Esophagus (tissue), 2 donors: ENCODE data around the gene CSN3. TPM values are rescaled to one million over a fixed set of nuclear protein-coding genes. Genes with fewer than 3 reads are reported as not detected.
"Not testable (repeated sequence)": the region's sequence is repeated elsewhere in the genome, so short reads cannot be mapped to it uniquely, and the experiment has no call there.

Experiments
- H3K27ac ChIP-seq, 2 donors: one replicate each; pipeline ENCODE4 v1.5.1; 2013; ENCODE audit warnings: low read depth in 2 of 2, mild to moderate bottlenecking in 2 of 2, inconsistent platforms in 1 of 2, low read length in 1 of 2, moderate library complexity in 1 of 2
- H3K27me3 ChIP-seq, 2 donors: one replicate each; pipeline ENCODE4 v1.6.1; 2013; ENCODE audit warnings: low read length in 2 of 2, control low read depth in 1 of 2, mild to moderate bottlenecking in 1 of 2; ENCODE audit not compliant: insufficient read depth in 2 of 2, control insufficient read depth in 1 of 2
- H3K36me3 ChIP-seq, 2 donors: one replicate each; pipeline ENCODE4 v1.6.1; 2013; ENCODE audit warnings: low read length in 1 of 2; ENCODE audit not compliant: control insufficient read depth in 2 of 2, insufficient read depth in 2 of 2
- H3K4me1 ChIP-seq, 2 donors: one replicate each; pipeline ENCODE4 v1.6.1; 2013; ENCODE audit warnings: low read length in 1 of 2; ENCODE audit not compliant: control insufficient read depth in 2 of 2, insufficient read depth in 2 of 2
- H3K4me3 ChIP-seq, 2 donors: one replicate each; pipeline ENCODE4 v1.5.1; 2013; ENCODE audit warnings: low read length in 2 of 2, mild to moderate bottlenecking in 2 of 2, low read depth in 1 of 2, moderate library complexity in 1 of 2
- H3K9me3 ChIP-seq, 2 donors: one replicate each; pipeline ENCODE4 v1.6.1; 2013; ENCODE audit warnings: mild to moderate bottlenecking in 2 of 2, low read depth in 1 of 2, low read length in 1 of 2, moderate library complexity in 1 of 2; ENCODE audit not compliant: control insufficient read depth in 2 of 2, insufficient read depth in 1 of 2
- WGBS, 2 donors: extraction: QIAGEN DNeasy Blood & Tissue Kit; methylation state at CpG; one replicate each; pipeline ENCODE4 v1.1.7; 2013; 5-methylcytosine and 5-hydroxymethylcytosine counted together
- polyA plus RNA-seq, 2 donors: library from polyadenylated mRNA; stranded (reverse); fragments of 200-250 nt; gene quantifications; one replicate each; pipeline ENCODE4 v1.2.3, GENCODE V29; 2013
- donor health status: healthy with polysubstance abuse.
- donor health status: Bipolar disorder and iron deficiency.

CSN3 gene
- polyA plus RNA-seq, 2 donors: not detected

GRCh38 chr4:70221818-70222217 is 20.6 kb upstream of the CSN3 start:
- H3K9me3 ChIP-seq, H3K4me3 ChIP-seq, H3K36me3 ChIP-seq, H3K27me3 ChIP-seq, H3K4me1 ChIP-seq, H3K27ac ChIP-seq: not testable (repeated sequence)

DNA sequence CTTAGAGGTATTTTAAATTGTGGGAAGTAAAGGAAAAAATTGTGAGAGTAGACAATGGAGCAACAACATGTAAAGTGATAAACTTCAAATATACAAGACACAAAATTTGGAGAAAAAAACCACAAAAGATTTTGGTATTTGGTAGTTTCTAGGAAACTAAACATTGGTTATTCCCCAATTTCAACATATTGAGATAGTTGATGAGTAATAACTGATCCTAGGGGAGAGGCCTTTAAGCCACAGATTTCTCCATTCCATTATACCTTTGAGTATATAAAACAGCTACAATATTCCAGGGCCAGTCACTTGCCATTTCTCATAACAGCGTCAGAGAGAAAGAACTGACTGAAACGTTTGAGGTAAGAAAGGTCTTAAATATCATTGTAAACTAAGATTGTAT is 16.6 kb upstream of the CSN3 start, which contains the start of gene FDCSP:
Gene FDCSP, plus strand, starts transcription at position 301 of the 400 bp plus-strand sequence. CDS start 5,071 bp downstream, outside the sequence.
- no peaks in the 10 kb centered on the region for H3K9me3 ChIP-seq
- WGBS, 2 donors: 61 to 66% methylated on average over 2 of the region's 2 CpGs
- H3K27me3 ChIP-seq: no peaks in the 10 kb centered on the region
- no peaks in the 10 kb centered on the region for H3K36me3 ChIP-seq
- H3K27ac ChIP-seq: no peak within 1 kb of the TSS
- H3K4me3 ChIP-seq: no peak within 1 kb of the TSS
- no peaks in the 10 kb centered on the region for H3K4me1 ChIP-seq

DNA sequence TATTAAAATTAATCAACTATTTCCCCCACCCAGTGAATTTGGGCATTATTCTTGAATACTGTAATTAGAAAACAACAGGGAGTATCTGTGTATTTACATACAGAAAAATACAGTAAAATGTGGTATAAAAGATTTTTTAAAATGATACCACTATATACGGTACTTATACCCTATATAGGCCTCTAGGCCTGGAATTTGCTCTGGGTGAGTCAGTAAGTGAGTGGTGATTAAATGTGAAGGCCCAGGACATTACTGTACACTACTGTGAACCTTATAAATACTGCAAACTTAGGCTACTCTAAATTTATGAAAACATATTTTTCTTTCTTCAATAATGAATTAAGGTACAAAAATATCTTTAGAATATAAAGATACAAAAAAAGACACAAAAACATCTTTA is 6.3 kb upstream of the CSN3 start:
- Histone ChIP-seq H3K27ac (no peak overlapping the region), H3K36me3 (no peaks in the 10 kb centered on the region), H3K9me3 (no peaks in the 10 kb centered on the region), H3K27me3 (no peaks in the 10 kb centered on the region), H3K4me1 (no peaks in the 10 kb centered on the region), H3K4me3 (no peak overlapping the region)
- 49 to 80% methylated on average over 1 of the region's 1 CpG for whole genome bisulfite sequencing, 2 donors

- H3K4me3 ChIP-seq: no peak overlapping the region
- H3K27ac ChIP-seq: no peak overlapping the region
- H3K36me3 ChIP-seq: no peaks in the 10 kb centered on the region
- WGBS, 2 donors: 27 to 48% methylated on average over 3 of the region's 3 CpGs
- no peaks in the 10 kb centered on the region for H3K9me3 ChIP-seq
- H3K4me1 ChIP-seq: no peaks in the 10 kb centered on the region
- H3K27me3 ChIP-seq: no peaks in the 10 kb centered on the region
Observed at GRCh38 chr4:70239131-70239883, 3.1 kb upstream of the CSN3 start.

DNA sequence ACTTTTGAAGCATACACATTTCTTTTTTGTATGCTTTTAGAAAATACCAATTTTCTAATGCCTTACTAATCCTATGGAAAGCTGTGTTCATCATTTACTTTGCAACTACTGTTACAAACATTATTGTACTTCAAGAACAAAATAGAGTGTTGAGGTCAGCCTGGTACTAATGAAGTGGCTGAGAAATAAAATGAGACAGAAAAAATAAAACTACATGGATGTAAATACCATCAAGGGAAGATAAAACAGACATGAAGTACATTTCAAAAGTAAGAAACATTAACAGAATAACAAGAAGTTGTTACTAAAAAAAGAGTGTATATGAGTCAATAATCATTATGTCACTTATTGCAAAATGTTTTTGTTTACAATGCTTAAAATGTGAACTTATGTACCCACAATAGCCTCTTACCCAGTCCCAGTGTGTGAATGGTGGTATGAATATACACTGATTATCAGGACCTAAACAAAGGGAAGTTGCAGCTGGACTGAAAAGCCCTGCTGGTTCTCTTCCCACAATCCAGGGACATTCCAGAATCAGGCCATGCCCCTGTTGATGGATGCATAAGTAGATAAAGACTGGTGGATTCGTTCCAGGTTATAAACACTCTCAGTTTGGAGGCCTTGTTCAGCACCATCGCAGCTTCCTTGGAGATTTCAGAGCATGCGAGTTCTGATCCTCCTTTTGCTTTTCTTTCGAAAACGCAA is 2.4 kb upstream of the CSN3 start:
- no peaks in the 10 kb centered on the region for H3K36me3 ChIP-seq
- H3K4me1 ChIP-seq: no peaks in the 10 kb centered on the region
- H3K27me3 ChIP-seq: no peaks in the 10 kb centered on the region
- no peaks in the 10 kb centered on the region for H3K9me3 ChIP-seq
- 57 to 59% methylated on average over 5 of the region's 5 CpGs for WGBS, 2 donors
- H3K4me3 ChIP-seq: no peak overlapping the region
- no peak overlapping the region for H3K27ac ChIP-seq

- H3K4me1 ChIP-seq: no peaks in the 10 kb centered on the region
- 81 to 84% methylated on average over 4 of the region's 4 CpGs for WGBS, 2 donors
- no peaks in the 10 kb centered on the region for H3K27me3 ChIP-seq
- H3K27ac ChIP-seq: no peak overlapping the region
- H3K4me3 ChIP-seq: no peak overlapping the region
- no peaks in the 10 kb centered on the region for H3K9me3 ChIP-seq
- no peaks in the 10 kb centered on the region for H3K36me3 ChIP-seq
Observed at GRCh38 chr4:70243091-70243490, 694 bp downstream of the CSN3 start.

- Histone ChIP-seq H3K27ac (no peak overlapping the region), H3K4me1 (no peaks in the 10 kb centered on the region), H3K27me3 (no peaks in the 10 kb centered on the region), H3K36me3 (no peaks in the 10 kb centered on the region), H3K4me3 (no peak overlapping the region), H3K9me3 (no peaks in the 10 kb centered on the region)
- 41 to 50% methylated on average over 3 of the region's 3 CpGs for WGBS, 2 donors
Observed at GRCh38 chr4:70251250-70251944, 9.0 kb downstream of the CSN3 start.

DNA sequence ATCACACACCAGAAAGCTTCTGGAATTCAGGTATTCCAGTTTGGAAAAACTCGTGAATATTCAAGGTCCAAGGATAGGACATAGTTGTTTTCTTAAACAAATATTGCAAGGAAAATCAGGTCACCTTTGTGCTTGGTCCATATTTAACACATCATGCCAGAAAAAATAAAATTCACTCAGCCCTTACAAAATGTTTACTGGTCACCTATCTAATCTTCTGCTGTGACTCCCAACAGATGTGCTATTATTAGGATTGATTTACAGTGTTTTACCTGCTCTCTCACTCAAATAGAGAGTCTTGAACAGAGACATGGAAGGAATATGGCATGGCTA is 9.5 kb downstream of the CSN3 start:
- WGBS, 2 donors: 63 to 76% methylated on average over 1 of the region's 1 CpG
- H3K4me3 ChIP-seq: no peak overlapping the region
- no peaks in the 10 kb centered on the region for H3K9me3 ChIP-seq
- no peaks in the 10 kb centered on the region for H3K36me3 ChIP-seq
- no peaks in the 10 kb centered on the region for H3K4me1 ChIP-seq
- no peak overlapping the region for H3K27ac ChIP-seq
- H3K27me3 ChIP-seq: no peaks in the 10 kb centered on the region

DNA sequence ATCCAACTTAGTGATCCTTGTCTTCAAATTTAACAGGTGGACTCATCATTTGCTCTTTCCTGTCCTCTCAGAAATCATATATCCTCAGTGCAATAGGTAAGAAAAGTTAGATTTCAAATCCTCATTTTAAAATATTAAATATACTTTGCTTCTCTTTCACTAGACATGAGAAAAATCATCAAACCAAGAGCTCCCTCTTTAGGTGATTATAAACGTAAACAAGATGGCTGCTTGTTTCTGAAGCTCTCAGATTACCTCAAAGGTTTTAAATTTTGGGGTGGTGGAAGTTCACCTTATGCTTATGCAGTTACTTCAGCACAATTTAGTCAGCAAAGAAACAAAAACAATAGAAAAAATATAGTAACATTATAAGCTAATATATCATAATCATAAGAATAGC is 27.3 kb downstream of the CSN3 start:
- H3K36me3 ChIP-seq: no peaks in the 10 kb centered on the region
- H3K9me3 ChIP-seq: no peaks in the 10 kb centered on the region
- no peaks in the 10 kb centered on the region for H3K4me1 ChIP-seq
- no peaks in the 10 kb centered on the region for H3K27me3 ChIP-seq
- no peak overlapping the region for H3K27ac ChIP-seq
- 5 to 7% methylated on average over 1 of the region's 1 CpG for WGBS, 2 donors
- H3K4me3 ChIP-seq: no peak overlapping the region
